GM23338 (cell line): ENCODE measurements around the gene RPGRIP1L. TPM values are rescaled to one million over a fixed set of nuclear protein-coding genes. Genes with fewer than 3 reads are reported as not detected.

Source experiments
- ATAC-seq: fragments of 200-7000 bp; cut with Tn5 transposase; 3 replicates; pipeline ENCODE4 v1.9.1; 2020
- DNase-seq: peaks from one replicate; pipeline ENCODE4 v3.0.0-alpha.2; 2015; ENCODE audit warnings: low spot score
- H2AFZ ChIP-seq: fragments of 200-600 bp; sonication (generic); 2 replicates; pipeline ENCODE4 v1.8.0; 2016; ENCODE audit warnings: antibody characterized with exemption, mild to moderate bottlenecking, moderate library complexity
- H3F3A ChIP-seq: fragments of 200-600 bp; sonication (generic); replicated peaks from 2 replicates; pipeline ENCODE4 v1.8.0; 2017; ENCODE audit warnings: antibody characterized with exemption, mixed run types, low read depth
- H3K27ac ChIP-seq: fragments of 200-600 bp; sonication (generic); 2 replicates; pipeline ENCODE4 v1.6.1; 2016; ENCODE audit warnings: low read depth
- H3K27me3 ChIP-seq: fragments of 200-600 bp; sonication (generic); 2 replicates; pipeline ENCODE4 v1.8.0; 2016; ENCODE audit warnings: mild to moderate bottlenecking, mixed run types, moderate library complexity; ENCODE audit not compliant: insufficient read depth
- H3K36me3 ChIP-seq: fragments of 200-600 bp; sonication (generic); 2 replicates; pipeline ENCODE4 v1.8.0; 2016; ENCODE audit warnings: mild to moderate bottlenecking; ENCODE audit not compliant: insufficient read depth
- H3K4me1 ChIP-seq: fragments of 200-600 bp; sonication (generic); 2 replicates; pipeline ENCODE4 v1.8.0; 2016; ENCODE audit warnings: mild to moderate bottlenecking, moderate library complexity; ENCODE audit not compliant: insufficient read depth
- H3K4me2 ChIP-seq: fragments of 200-600 bp; sonication (generic); 2 replicates; pipeline ENCODE4 v1.7.1; 2017; ENCODE audit warnings: mixed run types
- H3K4me3 ChIP-seq: fragments of 200-600 bp; sonication (generic); 2 replicates; pipeline ENCODE4 v1.6.1; 2016; ENCODE audit warnings: mixed run types
- H3K79me2 ChIP-seq: fragments of 200-600 bp; sonication (generic); replicated peaks from 2 replicates; pipeline ENCODE4 v1.8.0; 2017; ENCODE audit warnings: mild to moderate bottlenecking; ENCODE audit not compliant: insufficient read depth
- H3K9me2 ChIP-seq: fragments of 200-600 bp; sonication (generic); 2 replicates; pipeline ENCODE4 v1.8.0; 2017; ENCODE audit not compliant: insufficient read depth
- H4K20me1 ChIP-seq: fragments of 200-600 bp; sonication (generic); replicated peaks from 2 replicates; pipeline ENCODE4 v1.8.0; 2017; ENCODE audit warnings: mild to moderate bottlenecking; ENCODE audit not compliant: insufficient read depth
- H3K27ac Mint-ChIP-seq: 2 replicates; pipeline ENCODE4 v1.8.0; 2020; ENCODE audit warnings: inconsistent platforms, mild to moderate bottlenecking, moderate library complexity, mixed read lengths
- H3K27me3 Mint-ChIP-seq: 3 replicates; pipeline ENCODE4 v1.8.0; 2022; ENCODE audit warnings: low read depth, mild to moderate bottlenecking, moderate library complexity, mixed read lengths, inconsistent platforms; ENCODE audit not compliant: insufficient read depth, poor library complexity
- H3K36me3 Mint-ChIP-seq: 3 replicates; pipeline ENCODE4 v1.8.0; 2021; ENCODE audit warnings: low read depth, mild to moderate bottlenecking, inconsistent platforms, moderate library complexity, mixed read lengths
- H3K4me1 Mint-ChIP-seq: 3 replicates; pipeline ENCODE4 v1.8.0; 2020; ENCODE audit warnings: mild to moderate bottlenecking, inconsistent platforms, mixed read lengths
- H3K4me3 Mint-ChIP-seq: 3 replicates; pipeline ENCODE4 v1.8.0; 2021; ENCODE audit warnings: moderate library complexity, mild to moderate bottlenecking, inconsistent platforms, mixed read lengths
- H3K9me3 Mint-ChIP-seq: 3 replicates; pipeline ENCODE4 v1.8.0; 2020; ENCODE audit warnings: moderate library complexity, mild to moderate bottlenecking, inconsistent platforms, mixed read lengths
- CREB1 ChIP-seq: fragments of 250-450 bp; sonication (Bioruptor Pico); IDR thresholded peaks from 2 replicates; pipeline ENCODE4 v1.5.0; 2020; ENCODE audit warnings: low read depth, mild to moderate bottlenecking, moderate library complexity
- CTCF ChIP-seq, 2 experiments: fragments of 200-600 bp in 1 of 2; sonication (generic) in 1 of 2; conservative IDR thresholded peaks; 2 replicates each; pipeline versions ENCODE4 v1.5.1 to v1.6.1; 2016 to 2017; ENCODE audit warnings: antibody characterized with exemption in 2 of 2, low read depth in 2 of 2, mild to moderate bottlenecking in 2 of 2, moderate library complexity in 1 of 2
- ETS1 ChIP-seq: IDR thresholded peaks from 2 replicates; pipeline ENCODE4 v1.6.1; 2016; ENCODE audit warnings: antibody characterized with exemption
- EZH2 ChIP-seq: fragments of 200-600 bp; sonication (generic); IDR thresholded peaks from one replicate; pipeline ENCODE4 v1.8.0; 2017; ENCODE audit warnings: antibody characterized with exemption, mild to moderate bottlenecking, low read depth; ENCODE audit not compliant: unreplicated experiment
- EZH2phosphoT487 ChIP-seq: fragments of 200-600 bp; sonication (generic); IDR thresholded peaks from one replicate; pipeline ENCODE4 v1.8.1; 2018; ENCODE audit warnings: antibody characterized with exemption; ENCODE audit not compliant: unreplicated experiment
- JUNB ChIP-seq: IDR thresholded peaks from one replicate; pipeline ENCODE4 v1.6.1; 2016; ENCODE audit warnings: antibody characterized with exemption; ENCODE audit not compliant: unreplicated experiment
- NANOG ChIP-seq: IDR thresholded peaks from 2 replicates; pipeline ENCODE4 v1.6.1; 2016; ENCODE audit warnings: antibody characterized with exemption, borderline replicate concordance
- POLR2AphosphoS5 ChIP-seq: IDR thresholded peaks from 2 replicates; pipeline ENCODE4 v1.6.1; 2016; ENCODE audit warnings: antibody characterized with exemption, low read depth
- REST ChIP-seq: IDR thresholded peaks from one replicate; pipeline ENCODE4 v1.6.1; 2018; ENCODE audit warnings: antibody characterized with exemption; ENCODE audit not compliant: unreplicated experiment
- STAT1 ChIP-seq: IDR thresholded peaks from one replicate; pipeline ENCODE4 v1.6.1; 2016; ENCODE audit warnings: antibody characterized with exemption; ENCODE audit not compliant: unreplicated experiment
- ZNF114 ChIP-seq: fragments of 250-450 bp; sonication (Bioruptor Pico); IDR thresholded peaks from 2 replicates; pipeline ENCODE4 v1.5.0; 2020; ENCODE audit warnings: mild to moderate bottlenecking, moderate library complexity
- ZNF331 ChIP-seq: fragments of 250-450 bp; sonication (Bioruptor Pico); IDR thresholded peaks from 2 replicates; pipeline ENCODE4 v1.5.0; 2020; ENCODE audit warnings: low read depth, mild to moderate bottlenecking, moderate library complexity
- ZNF462 ChIP-seq: fragments of 250-450 bp; sonication (Bioruptor Pico); IDR thresholded peaks from 2 replicates; pipeline ENCODE4 v1.5.0; 2020; ENCODE audit warnings: mild to moderate bottlenecking, moderate library complexity
- polyA plus RNA-seq: library from polyadenylated mRNA; unstranded; fragments of >200 nt; fragmentation: Nextera tagmentation; extraction: Ambion mirVana; gene quantifications from 2 replicates; pipeline ENCODE4 v1.2.1, GENCODE V29; 2016
- total RNA-seq: library from RNA; depleted of rRNA; stranded (reverse); fragments of >200 nt; shearing (Covaris generic); gene quantifications from 2 replicates; pipeline ENCODE4 v1.2.3, GENCODE V29; 2014

Gene RPGRIP1L
- total and polyA plus RNA-seq, 2 experiments from 2014 or later: 11.4 to 21.3 TPM

- Histone ChIP-seq H3F3A (no peaks in the 10 kb centered on the region), H3K27me3 (no peaks in the 10 kb centered on the region), H3K9me2 (no peaks in the 10 kb centered on the region), H3K36me3 (no peaks in the 10 kb centered on the region), H2AFZ (no peak overlapping the region), H4K20me1 (no peaks in the 10 kb centered on the region), H3K79me2 (no peaks in the 10 kb centered on the region), H3K27ac (no peak overlapping the region), H3K4me3 (no peak overlapping the region), H3K4me1 (no peaks in the 10 kb centered on the region), H3K4me2 (no peak overlapping the region)
- no peak for ATAC-seq
- Mint-ChIP-seq H3K4me1 (peaks cover 3% of the 10 kb centered on the region; the same call in 1 of the 3 replicates), H3K9me3 (no peaks in the 10 kb centered on the region), H3K27ac (no peak overlapping the region), H3K27me3 (peaks cover 1% of the 10 kb centered on the region), H3K4me3 (no peak overlapping the region), H3K36me3 (0 out of 3 replicates have a peak, but pooled peaks cover 4% of the 10 kb centered on the region)
- TF ChIP-seq CREB1 (CRISPR knock-in tag): no peak
- TF ChIP-seq STAT1: no peak
- TF ChIP-seq ZNF462: no peak
- TF ChIP-seq ZNF114: no peak
- no peak for TF ChIP-seq EZH2
- no peak for TF ChIP-seq POLR2AphosphoS5
- no peak for TF ChIP-seq EZH2phosphoT487
- no peak for TF ChIP-seq ZNF331 (CRISPR knock-in tag)
- TF ChIP-seq CTCF (conservative IDR thresholded peaks at IDR 0.05; ENCODE audit: low read depth in 2 of 2): no peak
- no peak for TF ChIP-seq ETS1
- TF ChIP-seq NANOG: no peak
- no peak for TF ChIP-seq JUNB
- no peak for TF ChIP-seq REST
- no peak for DNase-seq
Measured at GRCh38 chr16:53632526-53632925, 71.1 kb downstream of the RPGRIP1L start.
